Stimulated activated CD4-positive, alpha-beta T cell treated with anti-CD3 and anti-CD28 coated beads, Interleukin-1b, Interleukin-23, amount 100 ng/mL, for 24 hours (primary cell): Measurements from ENCODE around the gene ROCK2.

Experiments
- DNase-seq, 4 experiments: peaks; one replicate each; pipeline ENCODE4 v3.0.0-alpha.2; 2020; ENCODE audit warnings: low read depth in 4 of 4, low spot score in 1 of 4

ROCK2 gene

GRCh38 chr2:11344342-11344955 is at the start of gene ROCK2:
ROCK2 (minus strand) TSS chr2:11344636; CDS start chr2:11344136, 500 bp downstream.
- DNase-seq = peak; percentile 38 to 59 (median 50)

- DNase-seq = no peak
These were observed 49.3 kb upstream of the ROCK2 start for GRCh38 chr2:11393711-11394236.

GRCh38 chr2:11391942-11392266 is 47.5 kb upstream of the ROCK2 start:
- DNase-seq = no peak

- no peak for DNase-seq
These were observed 45.9 kb upstream of the ROCK2 start for GRCh38 chr2:11390399-11390658.

GRCh38 chr2:11389551-11390398 is 45.3 kb upstream of the ROCK2 start:
- DNase-seq = no peak

GRCh38 chr2:11389052-11389420 is 44.6 kb upstream of the ROCK2 start:
- DNase-seq = no peak

- no peak for DNase-seq
These were observed 44.0 kb upstream of the ROCK2 start for GRCh38 chr2:11388262-11389051.

DNA sequence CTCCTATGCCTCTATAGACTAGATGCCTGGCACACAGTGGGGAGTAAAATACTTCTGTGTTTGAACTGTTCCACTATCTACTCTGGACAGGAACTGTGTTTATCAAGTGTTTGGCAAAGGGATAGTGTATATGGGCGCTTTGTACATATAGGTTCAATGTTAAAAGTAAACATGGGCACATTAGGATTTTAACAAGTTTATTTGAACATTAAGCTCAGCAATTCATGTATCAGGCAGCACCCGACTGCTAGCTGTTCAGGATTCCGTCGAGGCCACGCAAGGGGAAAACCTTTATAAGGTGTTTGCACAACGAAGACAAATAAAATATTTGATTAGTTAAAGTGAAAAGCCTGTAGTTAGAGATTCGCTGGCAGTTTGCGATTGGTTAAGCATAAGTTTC is 43.4 kb upstream of the ROCK2 start:
- no peak for DNase-seq

- no peak for DNase-seq
These were observed 42.6 kb upstream of the ROCK2 start for GRCh38 chr2:11387100-11387390.

GRCh38 chr2:11385847-11386246 is 41.4 kb upstream of the ROCK2 start:
- DNase-seq = no peak

GRCh38 chr2:11385216-11385615 is 40.8 kb upstream of the ROCK2 start:
- DNase-seq = no peak

GRCh38 chr2:11379558-11379957 is 35.1 kb upstream of the ROCK2 start:
- DNase-seq = no peak

DNA sequence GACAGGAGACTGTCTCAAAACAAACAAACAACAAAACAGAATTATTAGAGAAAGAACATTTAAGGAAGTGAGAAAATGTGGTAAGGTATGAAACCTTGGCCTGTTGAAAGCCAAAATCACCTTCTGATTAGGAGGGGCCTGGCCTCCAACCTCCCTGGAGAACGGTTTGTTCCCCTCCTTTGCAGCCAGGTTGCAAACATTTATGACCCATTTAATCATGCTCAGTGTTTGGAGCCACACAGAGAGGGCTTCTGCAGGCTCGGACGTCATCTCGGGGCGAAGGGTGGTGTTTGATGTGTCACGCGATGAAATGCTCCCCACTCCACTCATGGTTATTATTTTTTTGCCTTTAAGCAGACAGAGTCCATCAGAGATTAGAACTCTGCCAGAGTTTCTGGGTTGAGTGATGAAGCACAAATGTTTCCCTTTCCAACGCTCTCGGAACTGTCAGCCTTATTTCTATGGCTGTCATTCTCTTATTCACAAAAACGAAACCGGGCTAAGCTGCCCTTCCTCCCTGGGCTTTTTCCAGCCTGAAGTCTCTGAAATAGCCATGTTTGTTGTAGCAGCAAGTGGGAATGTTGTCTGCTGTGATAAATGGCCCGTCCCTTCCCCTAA is 33.6 kb upstream of the ROCK2 start:
- no peak for DNase-seq

DNA sequence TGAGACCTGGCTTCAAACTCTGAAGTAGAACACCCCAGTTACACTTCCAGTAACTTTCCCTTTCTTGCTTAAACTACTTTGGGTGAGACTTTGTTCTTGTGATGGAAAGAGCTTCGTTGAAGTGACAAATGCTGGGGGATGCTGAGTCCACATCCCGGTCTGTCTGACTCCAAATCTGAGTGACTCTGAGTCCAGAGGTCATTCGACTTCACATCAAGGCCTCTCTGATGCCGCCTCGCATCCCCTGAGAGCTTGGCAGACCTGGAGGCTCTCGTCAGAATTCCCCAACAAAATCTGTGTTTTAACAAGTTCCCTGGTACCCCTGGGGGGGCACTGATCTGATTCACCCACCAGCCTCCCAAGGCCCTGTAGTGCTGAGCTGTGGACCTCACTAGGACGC is 31.6 kb upstream of the ROCK2 start:
- no peak for DNase-seq

DNA sequence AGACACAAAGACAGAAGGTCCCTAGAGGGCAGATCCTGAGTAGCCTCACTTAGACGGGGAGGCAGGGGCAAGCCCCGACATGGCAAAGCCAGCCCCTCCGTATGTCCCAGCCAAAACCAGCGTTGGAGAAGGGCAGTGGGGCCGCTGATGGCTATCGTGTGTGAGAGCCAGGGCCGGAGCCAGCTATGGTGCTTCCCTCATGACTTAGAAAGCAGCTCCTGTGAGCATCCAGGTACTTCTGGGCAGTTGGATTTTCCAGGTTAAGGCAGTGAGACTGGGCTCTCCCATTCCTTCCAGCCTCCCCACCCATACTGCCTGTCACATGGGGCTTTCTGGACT is 31.2 kb upstream of the ROCK2 start:
- no peak for DNase-seq

DNA sequence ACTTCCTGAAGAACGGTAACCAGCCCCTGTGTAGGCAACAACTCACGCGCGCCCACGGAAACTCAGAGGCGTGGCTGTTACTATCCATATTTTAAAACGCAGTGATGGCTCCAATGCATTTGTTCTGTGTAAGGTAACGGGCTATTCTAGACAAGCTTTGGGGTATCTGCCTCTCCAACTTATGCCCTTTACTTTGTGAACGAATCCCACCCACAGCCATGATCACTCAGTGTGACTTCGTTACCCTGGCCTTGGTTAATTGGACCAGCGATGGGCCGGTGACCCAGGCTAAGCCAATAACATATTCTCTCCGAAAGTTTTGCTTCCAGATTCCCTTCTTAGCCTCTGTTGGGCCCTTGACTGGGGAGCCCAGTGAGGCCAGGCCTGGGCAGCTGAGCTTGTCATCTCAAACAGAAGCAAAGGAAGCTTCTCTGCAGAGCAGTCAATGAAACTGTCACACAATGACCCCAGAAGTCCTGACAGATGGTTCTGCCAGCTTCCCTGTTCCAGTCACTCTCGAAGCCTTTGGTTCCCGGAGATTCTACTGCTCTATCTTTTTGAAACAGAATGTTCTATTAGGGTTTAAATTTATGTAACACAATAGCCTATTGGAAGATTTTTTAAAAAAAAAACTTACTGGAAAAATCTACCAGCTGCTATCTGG is 30.7 kb upstream of the ROCK2 start:
- no peak for DNase-seq

DNA sequence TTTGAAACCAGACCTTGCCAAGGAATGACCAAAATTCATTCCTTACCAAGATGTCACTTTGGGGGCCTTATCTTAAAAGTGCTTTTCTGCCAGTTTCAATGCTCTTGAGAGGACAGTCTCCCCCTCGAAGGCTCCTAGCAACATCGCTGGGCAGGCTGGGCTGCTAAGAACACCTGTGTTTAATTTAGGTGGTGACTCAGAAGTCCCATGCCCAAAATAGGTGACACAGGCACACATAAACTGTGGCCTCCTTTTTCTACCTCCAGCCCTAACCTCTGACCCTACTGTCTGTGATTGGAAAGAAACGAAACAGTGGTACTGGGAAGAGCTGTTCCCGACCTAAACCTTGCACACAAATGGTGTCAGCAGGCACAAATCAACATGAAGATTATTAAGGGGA is 28.7 kb upstream of the ROCK2 start:
- no peak for DNase-seq

- no peak for DNase-seq
These were observed 26.9 kb upstream of the ROCK2 start for GRCh38 chr2:11371092-11371937.

GRCh38 chr2:11370377-11371091 is 26.1 kb upstream of the ROCK2 start:
- no peak for DNase-seq

DNA sequence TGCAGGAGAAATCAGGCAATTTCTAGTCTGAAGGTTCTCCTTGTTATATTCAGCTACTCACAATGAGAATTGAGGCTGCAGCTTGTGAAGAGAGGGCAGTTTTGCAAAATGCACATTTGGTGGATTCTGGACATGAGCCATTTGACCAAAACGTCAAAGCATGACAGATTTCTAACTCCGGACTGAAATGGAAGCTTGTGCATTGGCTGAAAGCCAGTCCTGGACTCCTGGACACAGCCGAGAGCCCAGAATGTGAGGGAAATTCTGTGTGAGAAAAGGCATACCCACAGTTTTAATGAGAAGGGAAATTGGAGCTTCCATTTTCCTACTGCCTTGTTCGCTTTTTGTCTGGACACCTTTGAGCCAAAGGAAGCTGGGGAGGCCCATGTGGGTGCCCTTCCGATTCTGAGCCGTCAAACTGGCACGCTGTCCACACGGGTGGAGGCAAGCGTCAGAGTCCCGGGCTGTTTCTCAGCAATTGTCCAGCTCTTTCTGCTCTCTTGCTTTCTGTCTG is 23.7 kb upstream of the ROCK2 start:
- DNase-seq = no peak
